Spinal cord (tissue), 10 donors: ENCODE measurements around the gene DHRS4. TPM values are rescaled to one million over a fixed set of nuclear protein-coding genes. Genes with fewer than 3 reads are reported as not detected.

Experiments used
- DNase-seq, 6 donors: peaks; one replicate each; pipeline versions ENCODE4 v3.0.0 to v3.0.0-alpha.2; 2013 to 2015; ENCODE audit warnings: low spot score in 6 of 6, low read depth in 4 of 6
- H3K27ac ChIP-seq: one replicate; pipeline ENCODE4 v1.5.1; 2013; ENCODE audit warnings: low read depth, low read length, control low read depth
- H3K27me3 ChIP-seq: one replicate; pipeline ENCODE4 v1.6.1; 2013; ENCODE audit warnings: low read length; ENCODE audit not compliant: control insufficient read depth, insufficient read depth
- H3K36me3 ChIP-seq: one replicate; pipeline ENCODE4 v1.6.1; 2013; ENCODE audit warnings: low read length; ENCODE audit not compliant: control insufficient read depth, insufficient read depth
- H3K4me1 ChIP-seq: one replicate; pipeline ENCODE4 v1.6.1; 2013; ENCODE audit warnings: low read length; ENCODE audit not compliant: control insufficient read depth, insufficient read depth
- H3K4me3 ChIP-seq: one replicate; pipeline ENCODE4 v1.5.1; 2013; ENCODE audit warnings: low read depth, low read length, control low read depth
- H3K9me3 ChIP-seq: one replicate; pipeline ENCODE4 v1.6.1; 2013; ENCODE audit warnings: low read length; ENCODE audit not compliant: control insufficient read depth, insufficient read depth
- WGBS: methylation state at CpG from one replicate; pipeline ENCODE4 v1.1.5; 2013; ENCODE audit warnings: missing lambda C conversion rate; ENCODE audit not compliant: insufficient coverage; 5-methylcytosine and 5-hydroxymethylcytosine counted together
- polyA plus RNA-seq, 2 donors: library from polyadenylated mRNA; unstranded; fragments of 120-200 nt; gene quantifications; one replicate each; pipeline ENCODE4 v1.2.1, GENCODE V29; 2013; ENCODE audit not compliant: insufficient read length in 2 of 2
- total RNA-seq, 2 donors: library from RNA; depleted of rRNA in 1 of 2; stranded (reverse); fragments of 120-200 nt in 1 of 2; fragments of >200 nt in 1 of 2; gene quantifications; one replicate each; pipeline versions ENCODE4 v1.2.3 to v1.2.4, GENCODE V29; 2013 to 2014
- donor health status: healthy.

DHRS4 gene
- total and polyA plus RNA-seq, 4 donors: 14.1 to 22.7 (median 18.2) TPM

DNA sequence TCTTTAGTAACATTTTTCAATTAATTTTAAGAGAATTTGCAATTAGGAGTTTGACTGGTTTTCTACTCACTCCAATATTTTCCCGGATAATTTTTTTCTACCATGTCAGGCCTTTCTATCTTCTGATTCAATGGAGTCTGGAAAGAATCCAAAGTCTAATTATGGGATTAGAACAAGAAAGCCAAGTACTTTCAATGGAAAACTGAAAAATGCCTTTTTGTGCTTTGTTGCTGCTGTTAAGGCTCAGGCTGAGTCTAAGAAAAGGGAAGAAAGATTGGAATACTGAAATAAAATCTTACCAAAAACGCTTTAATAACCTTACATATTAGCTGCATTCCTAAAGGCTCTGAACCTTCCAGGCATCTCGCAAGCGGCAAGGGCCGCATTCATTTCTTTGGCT lies 24.4 kb upstream of the DHRS4 start:
- Histone ChIP-seq H3K36me3 (no peaks in the 10 kb centered on the region), H3K4me1 (peaks cover 4% of the 10 kb centered on the region), H3K27ac (no peak overlapping the region), H3K27me3 (no peaks in the 10 kb centered on the region), H3K4me3 (no peak overlapping the region), H3K9me3 (no peaks in the 10 kb centered on the region)
- DNase-seq: peak in 2 of 6 donors; percentile 20 to 55
- no CpG with 5 or more reads among the region's 5 CpGs for WGBS

DNA sequence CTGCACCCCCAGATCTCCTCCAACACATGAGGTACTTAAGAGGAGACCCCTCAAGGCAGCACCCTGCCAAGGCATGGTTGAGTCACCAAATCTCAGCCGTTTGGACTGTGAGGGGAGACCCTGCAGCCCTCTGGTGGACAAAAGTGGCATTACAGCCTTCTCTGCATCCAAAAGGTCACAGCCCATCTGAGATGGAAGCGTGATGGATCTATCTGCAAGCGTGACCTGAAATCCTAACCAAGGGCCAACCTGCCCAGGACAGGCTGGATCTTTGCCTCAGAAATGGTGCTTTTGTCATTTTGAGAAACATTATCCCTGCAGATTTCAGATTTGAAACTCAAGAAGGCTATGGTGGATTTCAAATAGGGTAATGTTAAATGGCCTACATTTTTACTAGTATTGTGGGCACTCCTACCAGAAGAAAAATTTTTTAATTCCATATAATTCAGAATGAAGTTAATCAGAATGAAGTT lies 23.7 kb upstream of the DHRS4 start:
- Histone ChIP-seq H3K36me3 (no peaks in the 10 kb centered on the region), H3K4me3 (no peak overlapping the region), H3K27me3 (no peaks in the 10 kb centered on the region), H3K27ac (no peak overlapping the region), H3K4me1 (peaks cover 4% of the 10 kb centered on the region), H3K9me3 (no peaks in the 10 kb centered on the region)
- DNase-seq: peak in 5 of 6 donors; percentile 47 to 91 (median 56)
- 11% methylated on average over 3 of the region's 3 CpGs for WGBS

DNA sequence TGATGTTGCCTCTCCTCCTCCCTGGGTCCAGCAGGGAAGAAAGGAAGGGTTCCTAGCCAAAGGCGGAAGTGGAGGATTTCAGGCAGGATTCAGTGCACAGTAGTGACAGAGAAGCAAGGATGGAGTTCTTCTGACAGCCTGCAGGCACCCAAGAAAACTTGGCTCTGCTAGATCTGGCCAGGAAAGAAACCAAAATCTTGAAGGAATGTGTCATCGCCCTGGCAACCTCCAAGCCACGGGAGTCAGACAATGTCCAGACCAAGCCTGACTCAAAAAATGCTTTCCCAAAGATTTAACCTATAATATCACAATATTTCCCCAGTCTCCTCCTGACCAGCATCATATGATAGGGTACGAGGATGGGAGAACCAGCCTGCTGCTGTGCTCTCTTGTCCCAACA lies 22.8 kb upstream of the DHRS4 start:
- Histone ChIP-seq H3K9me3 (no peaks in the 10 kb centered on the region), H3K36me3 (no peaks in the 10 kb centered on the region), H3K27me3 (no peaks in the 10 kb centered on the region), H3K27ac (no peak overlapping the region), H3K4me3 (no peak overlapping the region), H3K4me1 (peaks cover 4% of the 10 kb centered on the region)
- DNase-seq: peak in 1 of 6 donors; percentile 31
- 75% methylated on average over 4 of the region's 4 CpGs for WGBS

DNA sequence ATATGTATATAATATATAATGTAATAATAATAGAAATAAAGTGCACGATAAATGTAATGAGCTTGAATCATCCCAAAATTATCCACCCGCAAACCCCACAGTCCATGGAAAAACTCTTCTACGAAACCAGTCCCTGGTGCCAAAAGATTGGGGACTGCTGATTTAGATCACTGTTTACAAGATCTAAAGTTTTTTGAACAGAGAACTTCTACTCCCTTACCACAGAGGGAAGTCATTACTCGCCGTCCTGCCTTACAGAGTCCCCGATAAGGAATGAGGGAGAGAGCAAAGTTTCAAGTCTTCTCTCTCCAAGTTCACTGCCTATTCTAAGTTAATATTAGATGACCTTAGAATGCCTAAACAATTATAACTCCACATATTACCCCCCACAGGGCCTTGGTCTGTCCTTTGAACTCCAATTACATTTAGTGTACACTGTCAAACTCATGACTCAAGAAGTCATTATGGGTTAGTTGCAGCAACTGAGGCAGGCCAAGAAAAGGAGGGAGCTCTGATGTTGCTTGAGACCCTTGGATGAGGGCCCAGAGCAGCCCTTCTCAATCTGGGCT lies 21.8 kb upstream of the DHRS4 start:
- H3K4me1 ChIP-seq: peaks cover 4% of the 10 kb centered on the region
- no peaks in the 10 kb centered on the region for H3K27me3 ChIP-seq
- no peak for DNase-seq
- WGBS: no CpG with 5 or more reads among the region's 6 CpGs
- no peaks in the 10 kb centered on the region for H3K36me3 ChIP-seq
- no peaks in the 10 kb centered on the region for H3K9me3 ChIP-seq
- no peak overlapping the region for H3K27ac ChIP-seq
- no peak overlapping the region for H3K4me3 ChIP-seq

DNA sequence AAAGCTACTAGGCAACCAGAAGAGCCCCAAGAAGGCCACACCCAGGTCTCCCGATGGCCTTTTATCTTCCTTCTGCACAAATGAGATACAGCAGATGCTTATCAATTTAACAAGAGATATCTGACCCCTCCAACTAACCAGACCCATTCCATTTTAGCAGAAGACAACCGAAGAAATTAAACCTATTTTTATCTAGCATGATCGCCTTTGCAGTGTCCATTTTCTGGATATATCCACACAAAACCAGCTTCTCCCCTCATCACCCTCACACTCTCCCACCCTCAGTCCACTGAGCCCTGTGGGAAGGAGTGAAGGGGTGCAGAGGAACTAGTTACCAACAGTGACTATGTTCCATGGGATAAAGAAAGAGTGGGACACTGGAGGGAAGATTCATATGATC lies 20.9 kb upstream of the DHRS4 start:
- 88% methylated on average over 1 of the region's 3 CpGs for WGBS
- Histone ChIP-seq H3K27ac (no peak overlapping the region), H3K4me1 (peaks cover 4% of the 10 kb centered on the region), H3K4me3 (no peak overlapping the region), H3K9me3 (no peaks in the 10 kb centered on the region), H3K36me3 (no peaks in the 10 kb centered on the region), H3K27me3 (no peaks in the 10 kb centered on the region)
- no peak for DNase-seq

DNA sequence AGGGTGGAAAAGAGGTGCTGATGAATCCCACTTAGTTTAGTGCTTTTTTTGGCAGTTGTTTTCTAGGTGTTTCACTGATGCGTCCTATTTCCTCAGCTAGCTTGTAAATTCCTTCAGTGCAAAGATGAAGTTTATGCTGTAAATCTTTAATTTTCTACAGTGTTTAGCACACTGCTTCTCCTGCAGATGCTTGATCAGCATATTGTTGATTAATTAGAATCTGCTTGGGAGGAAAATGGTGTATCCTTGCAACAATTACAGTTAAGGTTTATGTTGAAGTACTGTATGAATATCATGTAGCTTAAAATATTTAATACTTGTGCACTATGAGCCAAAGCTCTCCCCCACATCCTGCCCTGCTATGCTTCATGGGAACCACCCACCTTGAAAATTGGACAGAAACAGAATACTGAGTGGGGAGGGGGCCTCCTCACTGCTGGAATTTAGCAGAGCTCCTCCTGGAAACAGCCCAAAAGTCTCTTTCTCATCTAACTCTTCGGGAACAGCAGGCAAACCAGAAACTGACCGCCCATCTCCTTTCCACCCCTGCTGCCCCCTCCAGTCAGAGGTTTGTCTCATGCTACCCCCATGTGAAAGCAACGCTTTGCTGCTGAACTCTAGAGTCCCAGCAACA lies 20.3 kb upstream of the DHRS4 start:
- Histone ChIP-seq H3K27ac (no peak overlapping the region), H3K4me3 (no peak overlapping the region), H3K4me1 (peaks cover 4% of the 10 kb centered on the region), H3K27me3 (no peaks in the 10 kb centered on the region), H3K36me3 (no peaks in the 10 kb centered on the region), H3K9me3 (no peaks in the 10 kb centered on the region)
- 61% methylated on average over 3 of the region's 4 CpGs for WGBS
- peak in 1 of 6 donors; percentile 1 for DNase-seq

DNA sequence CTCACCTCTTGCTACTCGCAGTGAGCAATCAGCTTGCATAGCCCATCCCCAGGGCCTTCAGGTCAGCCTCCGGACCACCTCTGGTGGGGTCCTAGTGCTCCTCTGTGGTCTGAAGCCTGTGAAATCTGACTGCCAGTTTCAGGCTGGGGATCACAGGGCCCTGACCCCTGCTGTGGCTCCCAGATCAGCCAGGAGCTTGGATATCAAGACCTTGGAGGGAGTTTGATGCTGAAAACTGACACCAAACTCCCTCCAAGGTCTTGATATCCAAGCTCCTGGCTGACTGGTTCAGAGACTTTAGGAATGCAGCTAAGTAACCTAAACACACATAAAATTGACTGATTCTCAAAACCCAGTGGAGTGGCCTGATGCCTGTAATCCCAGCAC lies 19.8 kb upstream of the DHRS4 start:
- Histone ChIP-seq H3K36me3 (no peaks in the 10 kb centered on the region), H3K4me3 (no peak overlapping the region), H3K9me3 (no peaks in the 10 kb centered on the region), H3K27ac (no peak overlapping the region), H3K4me1 (peaks cover 4% of the 10 kb centered on the region), H3K27me3 (no peaks in the 10 kb centered on the region)
- WGBS: 46% methylated on average over 2 of the region's 2 CpGs
- no peak for DNase-seq

DNA sequence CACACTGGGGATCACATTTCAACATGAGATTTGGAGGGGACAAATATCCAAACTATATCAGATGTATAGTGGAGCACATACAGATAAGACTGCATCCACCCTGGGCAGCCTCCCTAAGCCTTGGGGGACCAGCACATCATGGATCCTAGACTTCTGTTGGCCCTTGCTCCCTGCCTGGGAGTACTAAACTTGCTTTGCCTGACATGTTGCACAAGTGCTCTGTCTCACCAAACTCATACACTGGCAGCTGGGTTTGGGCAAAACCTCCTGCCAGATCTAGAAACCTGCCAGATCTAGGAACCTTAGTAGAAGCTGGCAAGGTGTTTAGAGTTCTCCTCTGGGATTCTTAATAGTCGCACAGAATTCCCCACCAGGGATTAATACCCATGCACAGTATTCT lies 18.4 kb upstream of the DHRS4 start:
- no peak for DNase-seq
- WGBS: 50% methylated on average over 1 of the region's 1 CpG
- peaks cover under 1% of the 10 kb centered on the region for H3K36me3 ChIP-seq
- no peak overlapping the region for H3K4me3 ChIP-seq
- H3K27me3 ChIP-seq: no peaks in the 10 kb centered on the region
- no peaks in the 10 kb centered on the region for H3K9me3 ChIP-seq
- peaks cover 4% of the 10 kb centered on the region for H3K4me1 ChIP-seq
- H3K27ac ChIP-seq: no peak overlapping the region

DNA sequence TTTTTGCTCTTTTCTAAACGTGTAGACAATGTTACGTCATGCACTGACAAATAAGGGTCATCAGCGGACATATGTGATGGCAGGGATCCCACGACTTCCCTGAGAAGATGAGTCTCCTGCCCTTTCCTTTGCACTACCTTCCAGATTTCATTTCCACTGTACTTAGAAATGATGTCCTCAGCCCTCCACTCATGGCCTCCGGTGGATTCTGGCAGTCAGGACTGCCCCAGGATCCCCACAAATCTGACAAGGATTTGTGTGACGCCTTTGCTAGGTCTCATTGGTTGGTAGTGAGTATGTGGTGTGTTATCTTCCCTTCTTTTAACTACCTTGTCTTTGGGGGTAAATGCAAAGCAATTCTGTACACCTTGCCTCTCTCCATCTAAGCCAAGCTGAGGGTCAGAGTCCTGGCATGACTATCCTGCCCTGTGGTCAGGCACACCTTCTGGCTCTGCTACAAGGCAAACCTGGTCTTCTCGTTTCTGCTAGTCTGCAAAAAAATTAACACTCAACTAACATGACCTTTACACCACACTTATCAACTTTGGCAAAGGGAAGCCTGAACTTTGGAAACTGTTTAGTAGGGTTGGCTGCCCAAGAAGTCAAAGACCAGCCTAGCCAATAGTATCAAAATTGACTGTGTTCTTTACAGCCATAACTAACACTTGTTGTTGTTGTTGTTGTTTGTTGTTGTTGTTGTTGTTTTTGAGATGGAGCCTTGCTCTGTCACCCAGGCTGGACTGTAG lies 17.3 kb upstream of the DHRS4 start:
- Histone ChIP-seq H3K4me1 (peaks cover 4% of the 10 kb centered on the region), H3K9me3 (no peaks in the 10 kb centered on the region), H3K27ac (no peak overlapping the region), H3K27me3 (no peaks in the 10 kb centered on the region), H3K36me3 (peaks cover 4% of the 10 kb centered on the region), H3K4me3 (no peak overlapping the region)
- DNase-seq: no peak
- WGBS: 86% methylated on average over 4 of the region's 7 CpGs
